GM23338 (cell line): ENCODE results near the gene ABI3. TPM values are rescaled to one million over a fixed set of nuclear protein-coding genes. Genes with fewer than 3 reads are reported as not detected.

Experiments used
- ATAC-seq: fragments of 200-7000 bp; cut with Tn5 transposase; 3 replicates; pipeline ENCODE4 v1.9.1; 2020
- DNase-seq: peaks from one replicate; pipeline ENCODE4 v3.0.0-alpha.2; 2015; ENCODE audit warnings: low spot score
- H2AFZ ChIP-seq: fragments of 200-600 bp; sonication (generic); 2 replicates; pipeline ENCODE4 v1.8.0; 2016; ENCODE audit warnings: antibody characterized with exemption, mild to moderate bottlenecking, moderate library complexity
- H3F3A ChIP-seq: fragments of 200-600 bp; sonication (generic); replicated peaks from 2 replicates; pipeline ENCODE4 v1.8.0; 2017; ENCODE audit warnings: antibody characterized with exemption, mixed run types, low read depth
- H3K27ac ChIP-seq: fragments of 200-600 bp; sonication (generic); 2 replicates; pipeline ENCODE4 v1.6.1; 2016; ENCODE audit warnings: low read depth
- H3K27me3 ChIP-seq: fragments of 200-600 bp; sonication (generic); 2 replicates; pipeline ENCODE4 v1.8.0; 2016; ENCODE audit warnings: mild to moderate bottlenecking, mixed run types, moderate library complexity; ENCODE audit not compliant: insufficient read depth
- H3K36me3 ChIP-seq: fragments of 200-600 bp; sonication (generic); 2 replicates; pipeline ENCODE4 v1.8.0; 2016; ENCODE audit warnings: mild to moderate bottlenecking; ENCODE audit not compliant: insufficient read depth
- H3K4me1 ChIP-seq: fragments of 200-600 bp; sonication (generic); 2 replicates; pipeline ENCODE4 v1.8.0; 2016; ENCODE audit warnings: mild to moderate bottlenecking, moderate library complexity; ENCODE audit not compliant: insufficient read depth
- H3K4me2 ChIP-seq: fragments of 200-600 bp; sonication (generic); 2 replicates; pipeline ENCODE4 v1.7.1; 2017; ENCODE audit warnings: mixed run types
- H3K4me3 ChIP-seq: fragments of 200-600 bp; sonication (generic); 2 replicates; pipeline ENCODE4 v1.6.1; 2016; ENCODE audit warnings: mixed run types
- H3K79me2 ChIP-seq: fragments of 200-600 bp; sonication (generic); replicated peaks from 2 replicates; pipeline ENCODE4 v1.8.0; 2017; ENCODE audit warnings: mild to moderate bottlenecking; ENCODE audit not compliant: insufficient read depth
- H3K9me2 ChIP-seq: fragments of 200-600 bp; sonication (generic); 2 replicates; pipeline ENCODE4 v1.8.0; 2017; ENCODE audit not compliant: insufficient read depth
- H4K20me1 ChIP-seq: fragments of 200-600 bp; sonication (generic); replicated peaks from 2 replicates; pipeline ENCODE4 v1.8.0; 2017; ENCODE audit warnings: mild to moderate bottlenecking; ENCODE audit not compliant: insufficient read depth
- H3K27ac Mint-ChIP-seq: 2 replicates; pipeline ENCODE4 v1.8.0; 2020; ENCODE audit warnings: inconsistent platforms, mild to moderate bottlenecking, moderate library complexity, mixed read lengths
- H3K27me3 Mint-ChIP-seq: 3 replicates; pipeline ENCODE4 v1.8.0; 2022; ENCODE audit warnings: low read depth, mild to moderate bottlenecking, moderate library complexity, mixed read lengths, inconsistent platforms; ENCODE audit not compliant: insufficient read depth, poor library complexity
- H3K36me3 Mint-ChIP-seq: 3 replicates; pipeline ENCODE4 v1.8.0; 2021; ENCODE audit warnings: low read depth, mild to moderate bottlenecking, inconsistent platforms, moderate library complexity, mixed read lengths
- H3K4me1 Mint-ChIP-seq: 3 replicates; pipeline ENCODE4 v1.8.0; 2020; ENCODE audit warnings: mild to moderate bottlenecking, inconsistent platforms, mixed read lengths
- H3K4me3 Mint-ChIP-seq: 3 replicates; pipeline ENCODE4 v1.8.0; 2021; ENCODE audit warnings: moderate library complexity, mild to moderate bottlenecking, inconsistent platforms, mixed read lengths
- H3K9me3 Mint-ChIP-seq: 3 replicates; pipeline ENCODE4 v1.8.0; 2020; ENCODE audit warnings: moderate library complexity, mild to moderate bottlenecking, inconsistent platforms, mixed read lengths
- EZH2phosphoT487 ChIP-seq: fragments of 200-600 bp; sonication (generic); IDR thresholded peaks from one replicate; pipeline ENCODE4 v1.8.1; 2018; ENCODE audit warnings: antibody characterized with exemption; ENCODE audit not compliant: unreplicated experiment
- JUNB ChIP-seq: IDR thresholded peaks from one replicate; pipeline ENCODE4 v1.6.1; 2016; ENCODE audit warnings: antibody characterized with exemption; ENCODE audit not compliant: unreplicated experiment
- POLR2AphosphoS5 ChIP-seq: IDR thresholded peaks from 2 replicates; pipeline ENCODE4 v1.6.1; 2016; ENCODE audit warnings: antibody characterized with exemption, low read depth
- polyA plus RNA-seq: library from polyadenylated mRNA; unstranded; fragments of >200 nt; fragmentation: Nextera tagmentation; extraction: Ambion mirVana; gene quantifications from 2 replicates; pipeline ENCODE4 v1.2.1, GENCODE V29; 2016
- total RNA-seq: library from RNA; depleted of rRNA; stranded (reverse); fragments of >200 nt; shearing (Covaris generic); gene quantifications from 2 replicates; pipeline ENCODE4 v1.2.3, GENCODE V29; 2014
- TF ChIP-seq, protein P1 (sequence below): fragments of 250-450 bp; sonication (Bioruptor Pico); IDR thresholded peaks from 2 replicates; pipeline ENCODE4 v1.5.0; 2020; ENCODE audit warnings: mild to moderate bottlenecking, moderate library complexity
- TF ChIP-seq, protein P2 (sequence below): IDR thresholded peaks from one replicate; pipeline ENCODE4 v1.6.1; 2018; ENCODE audit warnings: antibody characterized with exemption; ENCODE audit not compliant: unreplicated experiment

Gene ABI3
- total and polyA plus RNA-seq, 2 experiments from 2014 or later = 1.8 to 3.0 TPM

- TF ChIP-seq, protein P1, sequence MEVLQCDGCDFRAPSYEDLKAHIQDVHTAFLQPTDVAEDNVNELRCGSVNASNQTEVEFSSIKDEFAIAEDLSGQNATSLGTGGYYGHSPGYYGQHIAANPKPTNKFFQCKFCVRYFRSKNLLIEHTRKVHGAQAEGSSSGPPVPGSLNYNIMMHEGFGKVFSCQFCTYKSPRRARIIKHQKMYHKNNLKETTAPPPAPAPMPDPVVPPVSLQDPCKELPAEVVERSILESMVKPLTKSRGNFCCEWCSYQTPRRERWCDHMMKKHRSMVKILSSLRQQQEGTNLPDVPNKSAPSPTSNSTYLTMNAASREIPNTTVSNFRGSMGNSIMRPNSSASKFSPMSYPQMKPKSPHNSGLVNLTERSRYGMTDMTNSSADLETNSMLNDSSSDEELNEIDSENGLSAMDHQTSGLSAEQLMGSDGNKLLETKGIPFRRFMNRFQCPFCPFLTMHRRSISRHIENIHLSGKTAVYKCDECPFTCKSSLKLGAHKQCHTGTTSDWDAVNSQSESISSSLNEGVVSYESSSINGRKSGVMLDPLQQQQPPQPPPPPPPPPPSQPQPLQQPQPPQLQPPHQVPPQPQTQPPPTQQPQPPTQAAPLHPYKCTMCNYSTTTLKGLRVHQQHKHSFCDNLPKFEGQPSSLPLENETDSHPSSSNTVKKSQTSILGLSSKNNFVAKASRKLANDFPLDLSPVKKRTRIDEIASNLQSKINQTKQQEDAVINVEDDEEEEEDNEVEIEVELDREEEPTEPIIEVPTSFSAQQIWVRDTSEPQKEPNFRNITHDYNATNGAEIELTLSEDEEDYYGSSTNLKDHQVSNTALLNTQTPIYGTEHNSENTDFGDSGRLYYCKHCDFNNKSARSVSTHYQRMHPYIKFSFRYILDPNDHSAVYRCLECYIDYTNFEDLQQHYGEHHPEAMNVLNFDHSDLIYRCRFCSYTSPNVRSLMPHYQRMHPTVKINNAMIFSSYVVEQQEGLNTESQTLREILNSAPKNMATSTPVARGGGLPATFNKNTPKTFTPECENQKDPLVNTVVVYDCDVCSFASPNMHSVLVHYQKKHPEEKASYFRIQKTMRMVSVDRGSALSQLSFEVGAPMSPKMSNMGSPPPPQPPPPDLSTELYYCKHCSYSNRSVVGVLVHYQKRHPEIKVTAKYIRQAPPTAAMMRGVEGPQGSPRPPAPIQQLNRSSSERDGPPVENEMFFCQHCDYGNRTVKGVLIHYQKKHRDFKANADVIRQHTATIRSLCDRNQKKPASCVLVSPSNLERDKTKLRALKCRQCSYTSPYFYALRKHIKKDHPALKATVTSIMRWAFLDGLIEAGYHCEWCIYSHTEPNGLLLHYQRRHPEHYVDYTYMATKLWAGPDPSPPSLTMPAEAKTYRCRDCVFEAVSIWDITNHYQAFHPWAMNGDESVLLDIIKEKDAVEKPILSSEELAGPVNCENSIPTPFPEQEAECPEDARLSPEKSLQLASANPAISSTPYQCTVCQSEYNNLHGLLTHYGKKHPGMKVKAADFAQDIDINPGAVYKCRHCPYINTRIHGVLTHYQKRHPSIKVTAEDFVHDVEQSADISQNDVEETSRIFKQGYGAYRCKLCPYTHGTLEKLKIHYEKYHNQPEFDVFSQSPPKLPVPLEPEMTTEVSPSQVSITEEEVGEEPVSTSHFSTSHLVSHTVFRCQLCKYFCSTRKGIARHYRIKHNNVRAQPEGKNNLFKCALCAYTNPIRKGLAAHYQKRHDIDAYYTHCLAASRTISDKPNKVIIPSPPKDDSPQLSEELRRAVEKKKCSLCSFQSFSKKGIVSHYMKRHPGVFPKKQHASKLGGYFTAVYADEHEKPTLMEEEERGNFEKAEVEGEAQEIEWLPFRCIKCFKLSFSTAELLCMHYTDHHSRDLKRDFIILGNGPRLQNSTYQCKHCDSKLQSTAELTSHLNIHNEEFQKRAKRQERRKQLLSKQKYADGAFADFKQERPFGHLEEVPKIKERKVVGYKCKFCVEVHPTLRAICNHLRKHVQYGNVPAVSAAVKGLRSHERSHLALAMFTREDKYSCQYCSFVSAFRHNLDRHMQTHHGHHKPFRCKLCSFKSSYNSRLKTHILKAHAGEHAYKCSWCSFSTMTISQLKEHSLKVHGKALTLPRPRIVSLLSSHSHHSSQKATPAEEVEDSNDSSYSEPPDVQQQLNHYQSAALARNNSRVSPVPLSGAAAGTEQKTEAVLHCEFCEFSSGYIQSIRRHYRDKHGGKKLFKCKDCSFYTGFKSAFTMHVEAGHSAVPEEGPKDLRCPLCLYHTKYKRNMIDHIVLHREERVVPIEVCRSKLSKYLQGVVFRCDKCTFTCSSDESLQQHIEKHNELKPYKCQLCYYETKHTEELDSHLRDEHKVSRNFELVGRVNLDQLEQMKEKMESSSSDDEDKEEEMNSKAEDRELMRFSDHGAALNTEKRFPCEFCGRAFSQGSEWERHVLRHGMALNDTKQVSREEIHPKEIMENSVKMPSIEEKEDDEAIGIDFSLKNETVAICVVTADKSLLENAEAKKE (CRISPR knock-in tag) = no peak
- TF ChIP-seq POLR2AphosphoS5 (no peak), EZH2phosphoT487 (no peak), JUNB (no peak)
- TF ChIP-seq, protein P2, sequence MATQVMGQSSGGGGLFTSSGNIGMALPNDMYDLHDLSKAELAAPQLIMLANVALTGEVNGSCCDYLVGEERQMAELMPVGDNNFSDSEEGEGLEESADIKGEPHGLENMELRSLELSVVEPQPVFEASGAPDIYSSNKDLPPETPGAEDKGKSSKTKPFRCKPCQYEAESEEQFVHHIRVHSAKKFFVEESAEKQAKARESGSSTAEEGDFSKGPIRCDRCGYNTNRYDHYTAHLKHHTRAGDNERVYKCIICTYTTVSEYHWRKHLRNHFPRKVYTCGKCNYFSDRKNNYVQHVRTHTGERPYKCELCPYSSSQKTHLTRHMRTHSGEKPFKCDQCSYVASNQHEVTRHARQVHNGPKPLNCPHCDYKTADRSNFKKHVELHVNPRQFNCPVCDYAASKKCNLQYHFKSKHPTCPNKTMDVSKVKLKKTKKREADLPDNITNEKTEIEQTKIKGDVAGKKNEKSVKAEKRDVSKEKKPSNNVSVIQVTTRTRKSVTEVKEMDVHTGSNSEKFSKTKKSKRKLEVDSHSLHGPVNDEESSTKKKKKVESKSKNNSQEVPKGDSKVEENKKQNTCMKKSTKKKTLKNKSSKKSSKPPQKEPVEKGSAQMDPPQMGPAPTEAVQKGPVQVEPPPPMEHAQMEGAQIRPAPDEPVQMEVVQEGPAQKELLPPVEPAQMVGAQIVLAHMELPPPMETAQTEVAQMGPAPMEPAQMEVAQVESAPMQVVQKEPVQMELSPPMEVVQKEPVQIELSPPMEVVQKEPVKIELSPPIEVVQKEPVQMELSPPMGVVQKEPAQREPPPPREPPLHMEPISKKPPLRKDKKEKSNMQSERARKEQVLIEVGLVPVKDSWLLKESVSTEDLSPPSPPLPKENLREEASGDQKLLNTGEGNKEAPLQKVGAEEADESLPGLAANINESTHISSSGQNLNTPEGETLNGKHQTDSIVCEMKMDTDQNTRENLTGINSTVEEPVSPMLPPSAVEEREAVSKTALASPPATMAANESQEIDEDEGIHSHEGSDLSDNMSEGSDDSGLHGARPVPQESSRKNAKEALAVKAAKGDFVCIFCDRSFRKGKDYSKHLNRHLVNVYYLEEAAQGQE = no peak
These were observed 1.4 kb upstream of the ABI3 start for GRCh38 chr17:49209061-49209571.

More at GRCh38 chr17:49209061-49209571, 1.4 kb upstream of the ABI3 start:
- no peaks in the 10 kb centered on the region for H4K20me1 ChIP-seq
- H3K4me2 ChIP-seq = no peak overlapping the region; the same call in 1 of the 2 replicates
- no peaks in the 10 kb centered on the region for H3K9me3 Mint-ChIP-seq
- H3K79me2 ChIP-seq = no peaks in the 10 kb centered on the region
- H3K27ac Mint-ChIP-seq = no peak overlapping the region
- H2AFZ ChIP-seq = peak overlapping the region; percentile 81; the same call in 1 of the 2 replicates
- no peak overlapping the region for H3K4me3 ChIP-seq
- H3K27ac ChIP-seq = no peak overlapping the region
- no peak for DNase-seq
- H3K27me3 ChIP-seq = no peaks in the 10 kb centered on the region
- no peak for ATAC-seq
- H3K9me2 ChIP-seq = no peaks in the 10 kb centered on the region; the same call in 1 of the 2 replicates
- peaks cover 28% of the 10 kb centered on the region for H3K27me3 Mint-ChIP-seq
- peaks cover 36% of the 10 kb centered on the region for H3K4me1 Mint-ChIP-seq
- no peaks in the 10 kb centered on the region for H3K36me3 ChIP-seq
- no peaks in the 10 kb centered on the region for H3F3A ChIP-seq
- H3K4me1 ChIP-seq = peaks cover 31% of the 10 kb centered on the region
- no peak overlapping the region for H3K4me3 Mint-ChIP-seq
- H3K36me3 Mint-ChIP-seq = no peaks in the 10 kb centered on the region
